GM18867 (cell line): ENCODE data around the gene TLCD5.

Experiments used
- ATAC-seq: cut with Tn5 transposase; IDR thresholded peaks from one replicate; pipeline ENCODE4 v1.9.1; 2021; ENCODE audit warnings: mild to moderate bottlenecking, moderate library complexity; ENCODE audit not compliant: unreplicated experiment

TLCD5 gene

GRCh38 chr11:120336641-120337354 lies 11.7 kb downstream of the TLCD5 start:
- peak; percentile 24 for ATAC-seq

GRCh38 chr11:120337355-120338106 lies 12.4 kb downstream of the TLCD5 start:
- ATAC-seq = no peak

DNA sequence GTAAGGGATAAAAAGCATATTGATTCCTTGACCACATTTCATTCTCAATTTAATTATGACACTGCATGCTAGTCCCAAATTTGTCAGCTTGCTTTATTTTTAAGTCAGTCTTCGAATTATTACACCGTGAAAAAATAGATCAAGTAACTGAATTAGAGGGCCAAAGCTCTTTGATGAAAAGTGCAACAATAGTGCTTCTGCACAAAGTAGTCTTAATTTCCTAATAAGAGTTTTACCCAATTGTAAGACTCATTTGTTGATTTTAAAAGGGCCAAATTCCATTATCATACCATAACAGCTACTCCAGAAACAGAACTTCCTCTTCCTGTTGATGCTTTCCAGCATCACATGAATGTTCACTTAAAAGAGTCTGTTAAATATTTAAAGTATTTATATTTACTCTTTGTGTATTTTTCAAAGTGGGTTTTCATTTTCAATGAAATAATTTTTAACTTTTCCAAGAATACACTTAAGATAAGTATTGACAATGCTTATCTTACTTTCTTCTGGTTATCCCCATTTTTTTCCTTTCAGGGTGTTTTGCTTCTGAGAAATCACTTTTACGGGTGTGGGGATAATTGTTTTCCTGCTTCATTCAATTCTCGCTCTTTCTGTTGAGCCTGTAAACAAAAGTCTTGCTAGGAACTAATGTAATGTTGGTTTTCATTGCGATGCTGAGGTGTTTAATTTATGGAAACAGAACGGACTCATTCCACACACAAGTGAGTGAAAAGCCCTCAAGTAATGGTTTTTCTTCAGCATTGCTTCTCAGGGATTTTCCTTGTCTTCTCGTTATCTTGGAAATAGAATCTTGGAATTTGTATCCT lies 13.2 kb downstream of the TLCD5 start:
- ATAC-seq = no peak

DNA sequence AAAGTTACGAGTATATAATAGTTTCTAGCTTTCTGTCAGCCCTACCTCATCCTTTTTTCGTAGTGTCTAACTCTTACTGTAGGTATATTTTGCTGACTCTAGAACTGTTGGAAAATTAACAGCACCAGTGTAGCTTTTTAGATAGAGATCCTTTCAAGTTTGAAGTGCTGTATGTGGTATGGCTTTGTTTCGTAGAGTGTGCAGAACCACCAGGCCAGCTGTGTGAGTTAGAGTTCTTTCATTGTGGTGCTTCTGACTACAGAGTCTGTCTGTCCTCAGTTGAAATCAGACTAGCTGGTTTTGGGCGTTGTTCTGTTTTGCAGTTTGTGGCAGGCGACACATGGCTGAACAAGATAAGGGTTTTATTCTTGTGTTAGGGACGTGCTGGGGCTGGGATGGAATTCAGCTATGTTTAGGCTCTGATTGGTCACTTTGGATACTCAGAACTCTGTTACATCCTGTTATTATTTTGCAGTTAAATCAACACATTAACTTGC lies 14.3 kb downstream of the TLCD5 start:
- ATAC-seq = no peak

DNA sequence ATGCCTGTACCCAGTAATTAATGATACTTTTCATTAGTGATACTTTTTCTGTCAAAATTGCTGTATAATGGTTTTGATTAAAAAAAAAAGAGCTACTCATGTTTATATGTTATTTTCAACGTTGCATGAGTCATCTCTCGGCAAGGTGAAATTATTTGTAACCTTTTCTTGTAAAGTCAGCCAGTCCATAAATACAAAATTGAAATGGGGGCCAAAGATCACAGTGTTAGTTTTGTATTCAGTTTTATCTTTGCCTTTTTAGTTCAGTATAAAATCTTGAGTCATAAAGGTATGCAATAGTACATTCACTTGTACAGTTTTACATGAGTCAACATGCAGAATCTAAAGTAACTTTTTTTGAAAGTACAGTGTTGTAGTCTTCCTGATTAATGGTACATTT lies 15.4 kb downstream of the TLCD5 start:
- ATAC-seq = no peak

DNA sequence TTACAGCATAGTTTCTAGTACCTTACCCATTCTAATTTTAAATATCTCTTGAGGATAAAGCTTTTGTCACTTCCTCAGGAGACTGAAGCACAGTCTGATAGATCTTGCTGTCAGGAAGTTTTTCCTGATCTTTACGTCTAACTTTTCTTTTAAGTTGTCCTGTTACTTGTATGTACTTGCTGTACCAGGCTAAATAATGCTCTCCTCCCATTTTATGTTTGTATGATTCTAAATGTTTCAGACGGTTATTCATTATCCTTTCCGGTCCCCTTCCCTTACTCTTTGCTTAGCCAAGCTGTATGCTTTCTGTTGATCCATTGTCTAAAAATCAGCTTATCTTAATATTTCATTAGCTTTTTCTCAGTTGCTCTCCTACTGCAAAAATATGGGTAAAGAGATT lies 17.1 kb downstream of the TLCD5 start:
- no peak for ATAC-seq

DNA sequence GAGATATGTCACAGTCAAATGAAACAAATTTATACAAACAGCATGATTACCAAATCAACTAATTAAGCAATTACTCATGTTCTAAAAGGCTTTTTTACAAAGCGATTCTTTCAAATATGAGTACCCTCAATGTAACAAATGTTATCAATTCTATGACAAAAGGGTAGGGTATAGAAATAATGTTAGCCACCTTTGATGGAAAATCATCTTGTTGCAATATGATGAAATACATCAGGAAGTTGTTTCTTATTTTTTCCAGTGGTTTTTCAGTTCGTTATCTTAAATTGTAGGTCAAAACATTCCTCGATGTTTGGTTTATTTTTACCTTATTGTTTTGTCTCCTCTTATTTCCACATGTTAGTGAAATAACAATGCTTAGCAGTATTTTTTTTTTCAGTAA lies 17.6 kb downstream of the TLCD5 start:
- ATAC-seq = no peak

DNA sequence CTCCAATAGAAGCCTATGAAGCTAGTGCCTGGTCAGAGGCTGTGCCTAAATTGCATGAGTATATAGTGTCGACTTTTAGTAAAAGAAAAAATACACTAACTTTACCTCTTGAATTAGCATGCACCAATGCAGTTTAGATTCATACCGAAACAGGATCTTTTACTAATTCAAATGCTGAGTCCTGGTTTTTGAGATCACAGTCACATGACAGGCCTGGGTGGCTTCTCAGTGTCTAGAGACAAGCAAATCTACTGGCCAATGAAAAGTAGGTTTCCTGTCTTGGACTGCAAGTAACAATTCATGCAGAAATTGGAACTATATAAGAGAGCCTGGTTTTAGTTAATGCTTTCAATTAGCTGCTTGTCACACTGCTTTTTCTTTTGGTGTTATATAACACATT lies 18.3 kb downstream of the TLCD5 start:
- peak; percentile 40 for ATAC-seq

DNA sequence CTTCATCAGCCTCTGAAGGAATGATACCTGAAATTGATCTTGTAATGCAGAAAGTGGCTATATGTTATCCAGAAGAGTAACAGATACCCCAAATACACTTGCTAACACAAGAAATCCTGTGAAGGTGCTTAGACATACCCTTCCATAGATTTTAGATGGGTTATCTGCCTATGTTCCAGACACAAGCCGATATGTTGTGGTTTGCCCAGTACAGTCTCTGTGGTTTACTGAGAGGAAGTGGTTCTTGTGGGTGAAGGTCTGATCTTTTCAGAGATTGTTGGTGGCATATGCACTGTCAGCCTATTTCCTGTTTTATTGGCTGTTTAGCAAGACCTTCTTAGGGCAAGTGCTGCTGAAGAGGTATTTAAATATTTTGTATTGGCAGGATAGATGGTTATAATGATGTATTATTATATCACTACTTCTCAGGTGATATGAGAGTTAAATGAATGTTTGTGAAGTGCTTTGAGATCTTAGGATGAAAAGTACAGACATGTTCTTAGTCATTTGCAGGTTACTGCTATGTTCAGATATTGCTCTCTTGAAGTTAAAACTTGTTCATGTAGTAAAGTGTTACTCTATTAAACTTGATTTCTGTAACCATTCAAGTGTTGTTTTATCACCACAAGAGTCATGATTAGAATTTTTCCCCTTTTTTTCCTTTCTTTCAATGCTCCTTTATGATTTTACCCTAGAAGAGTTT lies 19.4 kb downstream of the TLCD5 start:
- ATAC-seq = peak; percentile 87

DNA sequence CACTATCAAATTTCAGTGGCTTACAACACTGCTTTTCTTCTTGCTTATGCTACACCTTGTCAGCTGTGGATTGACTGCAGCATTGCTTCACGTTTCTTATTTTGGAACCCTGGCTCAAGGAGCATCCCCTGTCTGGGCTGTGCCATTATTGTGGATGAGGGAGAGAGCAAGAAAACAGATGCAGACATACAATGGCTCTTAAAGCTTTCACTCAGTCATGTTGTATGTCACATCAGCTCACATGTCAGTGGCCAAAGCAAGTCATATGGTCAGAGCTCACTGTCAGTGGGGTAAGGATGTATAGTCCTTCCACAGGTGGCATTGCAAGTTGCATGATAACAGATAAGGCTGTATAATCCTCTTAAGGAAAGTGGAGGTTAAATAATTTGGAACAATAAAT lies 21.1 kb downstream of the TLCD5 start:
- no peak for ATAC-seq

DNA sequence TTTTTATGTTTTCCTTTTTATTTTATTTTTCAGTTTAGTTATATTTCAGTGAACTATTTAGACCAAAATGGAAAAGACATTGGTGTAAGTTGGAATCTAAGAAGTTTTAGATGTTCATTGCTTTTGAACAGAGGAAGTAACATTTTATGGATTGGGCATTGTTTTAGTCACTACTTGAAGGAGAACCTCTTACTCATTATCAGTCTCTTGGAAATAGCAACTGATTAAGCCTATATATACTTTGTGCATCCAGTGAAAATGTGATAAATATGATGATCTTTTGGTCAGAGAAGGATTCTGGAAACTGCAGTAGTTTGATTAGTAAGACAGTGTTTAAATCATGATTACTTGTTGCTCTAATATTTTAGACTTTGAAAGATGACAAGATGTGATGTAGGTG lies 25.5 kb downstream of the TLCD5 start:
- no peak for ATAC-seq

GRCh38 chr11:120352405-120352804 lies 27.3 kb downstream of the TLCD5 start:
- ATAC-seq = no peak

DNA sequence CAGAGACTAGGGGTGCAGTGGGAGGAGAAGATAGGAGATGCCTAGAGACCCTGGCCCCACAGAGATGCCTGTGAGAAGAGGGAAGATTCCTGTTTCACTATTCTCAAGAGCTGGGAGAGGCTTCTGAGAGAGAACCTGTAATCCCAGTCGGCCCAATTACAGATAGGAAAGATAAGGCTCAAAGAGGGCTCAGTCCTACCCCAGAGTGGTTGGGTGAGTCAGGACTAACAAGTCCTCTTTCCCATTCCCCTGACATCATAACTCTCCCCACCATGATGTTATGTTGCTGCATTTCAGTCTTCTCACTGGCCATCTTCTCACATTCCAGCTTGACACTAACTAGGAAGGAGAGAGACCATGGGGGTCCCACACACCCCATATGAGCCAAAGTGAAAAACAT lies 29.0 kb downstream of the TLCD5 start:
- no peak for ATAC-seq

DNA sequence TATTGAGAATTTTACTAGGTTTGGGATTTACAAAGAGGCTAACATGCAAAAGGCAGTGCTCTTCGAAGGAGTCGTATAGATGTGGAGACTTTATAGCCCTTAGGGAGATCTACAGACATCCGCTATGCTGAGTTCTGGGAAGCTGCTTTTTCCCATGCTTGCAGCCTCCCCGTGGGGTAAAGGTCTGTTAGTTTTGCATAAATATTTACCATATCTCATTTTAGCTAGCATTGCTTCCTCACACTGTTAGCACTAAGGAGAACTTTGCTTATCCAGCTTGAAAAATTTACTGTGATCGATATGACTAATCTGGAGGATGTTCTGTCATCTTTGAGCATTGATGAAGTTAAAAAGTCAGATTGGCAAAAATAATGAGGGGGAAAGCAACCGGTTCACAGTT lies 29.7 kb downstream of the TLCD5 start:
- no peak for ATAC-seq

- no peak for ATAC-seq
Measured at GRCh38 chr11:120357620-120358019, 32.5 kb downstream of the TLCD5 start.

GRCh38 chr11:120358729-120359128 lies 33.6 kb downstream of the TLCD5 start:
- ATAC-seq = no peak

- ATAC-seq = no peak
Measured at GRCh38 chr11:120363436-120363835, 38.3 kb downstream of the TLCD5 start.

GRCh38 chr11:120365512-120365911 lies 40.4 kb downstream of the TLCD5 start:
- no peak for ATAC-seq

- no peak for ATAC-seq
Measured at GRCh38 chr11:120372296-120372695, 47.2 kb downstream of the TLCD5 start.

DNA sequence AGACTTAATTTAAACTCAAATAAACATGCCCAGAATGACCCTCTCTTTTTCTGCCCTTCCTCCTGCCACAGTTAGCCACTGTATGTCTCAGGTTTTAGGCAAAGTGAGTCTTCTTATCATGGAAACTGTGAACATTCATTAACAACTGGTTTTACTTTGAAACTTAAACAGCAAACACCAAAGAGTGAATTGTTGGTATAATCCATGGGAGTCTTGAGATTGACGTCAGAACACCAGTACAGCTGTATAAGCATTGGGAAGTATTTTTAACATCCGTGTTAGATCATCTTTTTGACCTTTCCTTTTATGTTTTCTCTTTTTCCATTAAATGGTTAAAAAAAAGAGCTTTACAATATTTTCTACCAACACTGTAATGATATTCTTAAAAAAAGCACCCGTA lies 50.0 kb downstream of the TLCD5 start:
- ATAC-seq = no peak
